ENCODE data around the gene TBK1. TPM values are rescaled to one million over a fixed set of nuclear protein-coding genes. Genes with fewer than 3 reads are reported as not detected.
A peak's percentile ranks its signal among the peaks of the same experiment; 100 is the strongest.

Gene TBK1
- total RNA-seq, 1 donor from 2014 or later: 11.5 TPM

GRCh38 chr12:64457466-64457865 lies 5.5 kb downstream of the TBK1 start:
- H3K27ac ChIP-seq (replicated peaks): peak overlapping the region; percentile 25
- H3K36me3 ChIP-seq: peaks cover 26% of the 10 kb centered on the region
- H3K4me1 ChIP-seq: peaks cover 61% of the 10 kb centered on the region
- no peaks in the 10 kb centered on the region for H3K9me3 ChIP-seq (replicated peaks)
- no peak for TF ChIP-seq CTCF (IDR thresholded peaks at IDR 0.05; ENCODE audit: borderline replicate concordance)
- H3K27me3 ChIP-seq (ENCODE audit: low read depth): no peaks in the 10 kb centered on the region
- intact Hi-C loops (cut with micrococcal nuclease): no loop called here
- H3K4me3 ChIP-seq: no peak overlapping the region
- DNase-seq: no peak

- no peak for TF ChIP-seq CTCF (IDR thresholded peaks at IDR 0.05; ENCODE audit: borderline replicate concordance)
- intact Hi-C loops (cut with micrococcal nuclease): no loop called here
- Histone ChIP-seq H3K27ac (replicated peaks) (no peak overlapping the region), H3K9me3 (replicated peaks) (no peaks in the 10 kb centered on the region), H3K4me3 (no peak overlapping the region), H3K36me3 (peaks cover 31% of the 10 kb centered on the region), H3K27me3 (ENCODE audit: low read depth) (no peaks in the 10 kb centered on the region), H3K4me1 (peaks cover 57% of the 10 kb centered on the region)
- no peak for DNase-seq
These were observed 6.0 kb downstream of the TBK1 start for GRCh38 chr12:64457923-64458322.

- H3K27me3 ChIP-seq (ENCODE audit: low read depth): no peaks in the 10 kb centered on the region
These were observed 7.5 kb downstream of the TBK1 start for GRCh38 chr12:64459394-64459891.

GRCh38 chr12:64461634-64462414 lies 9.9 kb downstream of the TBK1 start:
- Histone ChIP-seq H3K27me3 (ENCODE audit: low read depth) (no peaks in the 10 kb centered on the region), H3K4me1 (peaks cover 31% of the 10 kb centered on the region), H3K9me3 (replicated peaks) (no peaks in the 10 kb centered on the region), H3K27ac (replicated peaks) (no peak overlapping the region), H3K36me3 (peaks cover 52% of the 10 kb centered on the region), H3K4me3 (no peak overlapping the region)
- intact Hi-C loops (cut with micrococcal nuclease): no loop called here
- TF ChIP-seq CTCF (IDR thresholded peaks at IDR 0.05; ENCODE audit: borderline replicate concordance): no peak
- no peak for DNase-seq

More at GRCh38 chr12:64459394-64459891, 7.5 kb downstream of the TBK1 start:
- H3K36me3 ChIP-seq: peaks cover 38% of the 10 kb centered on the region
- no peak for DNase-seq
- no peaks in the 10 kb centered on the region for H3K9me3 ChIP-seq (replicated peaks)
- no peak for TF ChIP-seq CTCF (IDR thresholded peaks at IDR 0.05; ENCODE audit: borderline replicate concordance)
- H3K4me3 ChIP-seq: peak overlapping the region; percentile 53
- peak overlapping the region; percentile 62 for H3K27ac ChIP-seq (replicated peaks)
- peaks cover 47% of the 10 kb centered on the region for H3K4me1 ChIP-seq
- intact Hi-C loops (cut with micrococcal nuclease): no loop called here

GRCh38 chr12:64466178-64466577 lies 14.3 kb downstream of the TBK1 start:
- no peak for DNase-seq
- peaks cover 69% of the 10 kb centered on the region for H3K36me3 ChIP-seq
- TF ChIP-seq CTCF (IDR thresholded peaks at IDR 0.05; ENCODE audit: borderline replicate concordance): no peak
- H3K4me3 ChIP-seq: no peak overlapping the region
- intact Hi-C loops (cut with micrococcal nuclease): no loop called here
- H3K4me1 ChIP-seq: peaks cover 33% of the 10 kb centered on the region
- H3K9me3 ChIP-seq (replicated peaks): no peaks in the 10 kb centered on the region
- no peaks in the 10 kb centered on the region for H3K27me3 ChIP-seq (ENCODE audit: low read depth)
- no peak overlapping the region for H3K27ac ChIP-seq (replicated peaks)
